NCI-H1694 treated with DMSO at 0.1 percent for 48 hours (cell line): Measurements from ENCODE around the gene VEZT.
"Not testable (repeated sequence)": the region's sequence is repeated elsewhere in the genome, so short reads cannot be mapped to it uniquely, and the experiment has no call there.

Source experiments
- DNase-seq: peaks from one replicate; lab custom pipeline; 2025; lab: John Stamatoyannopoulos, UW

VEZT gene

DNA sequence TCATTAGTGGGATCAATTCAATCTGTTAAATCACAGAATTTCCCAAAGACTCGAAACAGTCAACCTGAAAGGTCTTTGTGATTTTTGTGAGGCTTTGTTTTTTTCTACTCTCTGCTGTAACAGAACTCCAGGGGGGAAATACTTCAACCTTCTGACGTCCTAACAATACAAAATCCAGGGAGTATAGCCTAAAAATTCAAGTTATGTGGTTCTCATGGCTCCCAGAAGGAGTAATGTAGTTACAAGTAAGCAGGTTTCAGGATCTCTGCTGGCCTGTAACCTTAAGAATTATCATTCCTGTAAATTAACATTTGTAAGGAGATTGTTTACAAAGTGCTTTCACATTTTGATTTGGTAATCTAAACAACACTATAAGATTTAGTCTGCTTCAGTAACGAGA is 39.9 kb downstream of the VEZT start:
- DNase-seq = no peak

DNA sequence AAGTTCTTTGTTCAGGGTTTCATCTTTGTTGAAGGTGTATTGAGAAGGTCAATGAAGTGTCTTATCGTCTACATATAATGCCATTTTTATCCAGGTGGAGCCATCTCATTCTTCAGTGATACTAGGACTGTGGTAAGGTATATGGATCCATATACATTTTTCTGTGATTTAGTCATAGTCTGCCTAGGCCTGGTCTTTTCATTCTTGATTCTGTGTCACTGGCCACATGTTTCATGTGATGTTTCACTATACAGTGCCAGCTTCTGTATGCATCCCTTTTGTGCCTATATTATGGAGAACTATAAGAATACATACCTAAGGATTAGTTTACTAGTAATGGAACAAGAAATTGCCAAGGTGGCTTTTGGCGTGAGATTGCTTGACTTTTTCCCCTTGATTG is 40.5 kb downstream of the VEZT start:
- no peak for DNase-seq

- DNase-seq = no peak
Observed at GRCh38 chr12:95258803-95259202, 41.2 kb downstream of the VEZT start.

GRCh38 chr12:95259368-95259767 is 41.8 kb downstream of the VEZT start:
- DNase-seq = no peak

DNA sequence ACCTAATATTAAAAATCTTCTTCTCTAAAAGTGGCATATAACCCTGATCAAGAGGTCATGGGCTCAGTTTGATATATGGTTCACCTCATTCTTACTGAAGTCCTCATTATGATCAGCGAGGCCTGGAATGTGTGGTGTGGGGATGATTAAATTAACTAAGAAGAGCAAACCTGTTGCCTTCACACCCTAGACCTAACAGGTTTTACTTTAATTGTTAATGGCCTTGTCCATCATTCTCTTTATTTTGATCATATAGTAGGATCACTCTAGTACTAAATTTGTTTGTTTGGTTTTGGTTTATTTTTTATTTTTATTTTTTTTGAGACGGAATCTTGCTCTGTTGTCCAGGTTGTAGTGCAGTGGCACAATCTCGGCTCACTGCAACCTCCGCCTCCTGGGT is 43.5 kb downstream of the VEZT start:
- DNase-seq = no peak

- DNase-seq = no peak
Observed at GRCh38 chr12:95262808-95263207, 45.2 kb downstream of the VEZT start.

DNA sequence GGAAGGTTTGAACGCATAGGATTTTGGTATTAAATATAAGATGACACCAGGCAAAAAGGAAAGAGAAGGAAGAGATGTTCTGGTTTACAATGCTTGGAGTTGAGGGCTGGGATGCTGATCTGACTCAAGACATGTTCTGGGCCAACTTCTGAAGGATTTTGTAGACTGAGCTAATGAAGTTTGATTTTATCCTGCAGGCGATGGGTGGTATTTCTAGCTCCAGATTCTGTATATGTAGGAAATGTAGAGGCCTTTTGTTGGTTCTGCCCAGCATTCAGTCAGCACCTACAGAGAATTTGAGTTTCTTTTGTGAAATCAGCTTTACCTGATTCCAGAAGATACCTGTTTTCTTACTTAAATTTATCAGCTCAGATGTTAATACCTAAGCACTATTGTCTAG is 48.2 kb downstream of the VEZT start:
- no peak for DNase-seq

GRCh38 chr12:95266254-95266653 is 48.6 kb downstream of the VEZT start:
- no peak for DNase-seq

DNA sequence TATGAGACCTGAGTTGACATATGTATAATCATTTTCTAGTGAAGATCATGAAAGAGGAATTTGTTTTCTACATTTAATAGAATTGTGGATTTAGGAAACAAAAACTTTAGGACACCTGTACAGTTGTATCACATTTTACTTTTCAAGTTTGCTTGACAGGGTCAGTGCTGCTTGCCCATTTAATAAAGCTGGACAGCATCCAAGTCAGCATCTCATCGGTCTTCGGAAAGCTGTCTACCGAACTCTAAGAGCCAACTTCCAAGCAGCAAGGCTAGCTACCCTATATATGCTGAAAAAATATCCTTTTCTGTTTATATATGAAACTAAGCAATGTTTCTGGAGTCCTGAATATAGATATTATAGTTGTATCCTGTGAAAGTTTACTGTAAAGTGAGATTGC is 52.3 kb downstream of the VEZT start:
- DNase-seq = no peak

DNA sequence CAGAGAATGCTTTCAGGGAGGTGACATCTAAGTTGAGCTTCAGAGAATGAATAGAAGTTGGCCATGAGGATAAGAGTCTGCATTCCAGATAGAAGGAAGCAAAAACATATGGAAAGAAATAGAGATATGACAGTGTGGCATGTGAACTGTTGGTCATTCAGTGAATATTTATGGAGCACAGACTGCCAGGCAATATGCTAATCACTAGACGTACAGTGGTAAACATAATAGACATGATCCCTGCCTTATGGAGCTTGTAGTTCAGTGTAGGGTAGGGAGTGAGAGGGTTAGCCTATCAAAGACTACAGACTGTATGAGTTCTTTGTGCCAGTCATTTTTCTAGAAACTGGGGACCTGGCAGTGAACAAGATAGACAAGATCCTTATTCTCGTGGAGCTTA is 53.9 kb downstream of the VEZT start:
- DNase-seq = no peak

GRCh38 chr12:95277139-95277538 is 59.5 kb downstream of the VEZT start:
- DNase-seq = peak; percentile 68

- DNase-seq = no peak
Observed at GRCh38 chr12:95279856-95280255, 62.2 kb downstream of the VEZT start.

GRCh38 chr12:95282266-95282665 is 64.7 kb downstream of the VEZT start:
- DNase-seq = no peak

- no peak for DNase-seq
Observed at GRCh38 chr12:95283371-95283770, 65.8 kb downstream of the VEZT start.

GRCh38 chr12:95286713-95287112 is 69.1 kb downstream of the VEZT start:
- DNase-seq = no peak

GRCh38 chr12:95291501-95291900 is 73.9 kb downstream of the VEZT start:
- DNase-seq = peak; percentile 21

DNA sequence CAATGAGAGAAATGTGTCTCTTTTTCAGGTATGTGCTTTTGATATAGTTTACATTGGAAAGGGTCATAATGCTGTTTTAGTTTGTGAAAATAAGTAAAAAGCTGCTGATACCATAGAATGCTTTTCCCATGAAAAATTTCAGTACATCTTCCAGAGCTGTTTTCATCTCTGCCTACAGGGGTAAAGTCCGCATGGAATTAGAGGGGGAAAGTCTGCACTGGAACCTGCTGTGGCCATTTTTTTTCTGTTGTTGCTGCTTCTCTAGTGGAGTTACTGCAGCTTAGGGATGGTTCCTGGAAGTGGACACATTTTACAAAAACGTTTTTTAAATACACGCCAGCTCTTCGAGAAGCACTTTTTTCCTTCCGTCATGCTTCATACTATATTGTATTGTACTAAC is 81.3 kb downstream of the VEZT start:
- no peak for DNase-seq

GRCh38 chr12:95300286-95300685 is 82.7 kb downstream of the VEZT start:
- no peak for DNase-seq

- DNase-seq = no peak
Observed at GRCh38 chr12:95303476-95303875, 85.9 kb downstream of the VEZT start.

DNA sequence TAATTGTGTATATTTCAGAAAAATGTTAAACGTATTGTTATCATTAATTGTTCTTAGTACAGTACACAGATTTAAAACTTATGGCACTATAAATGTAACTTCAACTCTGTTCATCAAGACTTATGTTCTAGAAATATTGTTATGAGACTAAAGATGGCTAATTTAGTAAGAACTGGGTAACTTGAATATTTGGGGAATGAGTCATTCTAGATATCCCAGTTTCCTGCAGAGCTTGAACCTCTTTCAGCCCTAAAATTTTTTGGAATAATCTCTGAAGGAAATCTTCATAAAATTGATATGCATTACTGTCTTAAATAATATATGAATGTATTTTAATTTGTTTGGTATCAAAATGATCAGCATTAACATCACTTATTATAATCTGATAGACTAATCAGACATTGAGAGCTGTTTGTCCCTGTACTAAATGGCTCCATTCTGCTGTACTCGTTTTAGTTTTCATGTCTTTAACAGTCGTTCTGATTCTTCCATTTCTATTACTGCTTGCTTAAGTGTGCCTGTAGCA is 87.1 kb downstream of the VEZT start:
- DNase-seq = no peak

GRCh38 chr12:95312656-95313055 is 95.0 kb downstream of the VEZT start:
- DNase-seq = no peak

- DNase-seq = not testable (repeated sequence)
Observed at GRCh38 chr12:95314756-95315155, 97.1 kb downstream of the VEZT start.

DNA sequence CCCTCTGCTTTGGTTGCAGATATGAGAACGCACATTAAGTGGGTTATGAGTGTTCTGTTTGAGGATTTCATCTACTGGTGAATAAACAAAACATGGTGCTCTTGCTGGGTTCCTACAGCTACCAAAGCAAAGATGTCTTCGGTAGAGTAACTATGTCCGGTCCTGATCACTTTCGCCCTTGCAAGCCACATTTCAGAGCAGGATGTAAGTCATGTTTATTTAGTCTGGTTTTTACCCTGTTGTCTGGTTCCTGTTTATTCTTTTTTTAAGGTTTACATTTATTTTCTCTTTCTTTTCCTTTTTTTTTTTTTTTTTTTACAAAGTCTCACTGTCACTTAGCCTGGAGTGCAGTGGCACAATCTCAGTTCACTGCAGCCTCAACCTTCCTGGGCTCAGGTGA is 99.2 kb downstream of the VEZT start:
- no peak for DNase-seq

- DNase-seq = no peak
Observed at GRCh38 chr12:95318071-95318545, 100.5 kb downstream of the VEZT start.
